Parathyroid adenoma (tissue), 2 donors: ENCODE data around the gene RBP7.

Source experiments
- H2AFZ ChIP-seq: fragments of 300-600 bp; sonication (generic); one replicate; pipeline ENCODE4 v1.7.0; 2017; ENCODE audit warnings: antibody characterized with exemption, mild to moderate bottlenecking
- H3K27ac ChIP-seq: fragments of 300-600 bp; sonication (generic); one replicate; pipeline ENCODE4 v1.7.0; 2017
- H3K27me3 ChIP-seq: fragments of 300-600 bp; sonication (generic); one replicate; pipeline ENCODE4 v1.7.0; 2017; ENCODE audit warnings: low read length; ENCODE audit not compliant: control insufficient read depth, insufficient read depth
- H3K36me3 ChIP-seq: fragments of 300-600 bp; sonication (generic); one replicate; pipeline ENCODE4 v1.7.0; 2017; ENCODE audit warnings: low read length; ENCODE audit not compliant: control insufficient read depth, insufficient read depth
- H3K4me1 ChIP-seq: fragments of 300-600 bp; sonication (generic); one replicate; pipeline ENCODE4 v1.7.0; 2017; ENCODE audit warnings: control low read depth
- H3K4me2 ChIP-seq: fragments of 300-600 bp; sonication (generic); one replicate; pipeline ENCODE4 v1.7.0; 2017; ENCODE audit warnings: low read length
- H3K4me3 ChIP-seq: fragments of 300-600 bp; sonication (generic); one replicate; pipeline ENCODE4 v1.7.0; 2017; ENCODE audit warnings: low read depth, low read length
- H3K79me2 ChIP-seq: fragments of 300-600 bp; sonication (generic); one replicate; pipeline ENCODE4 v1.7.0; 2017; ENCODE audit warnings: control low read depth
- H3K9ac ChIP-seq: fragments of 300-600 bp; sonication (generic); one replicate; pipeline ENCODE4 v1.7.0; 2017; ENCODE audit warnings: mild to moderate bottlenecking
- H3K9me3 ChIP-seq: fragments of 300-600 bp; sonication (generic); one replicate; pipeline ENCODE4 v1.7.0; 2017; ENCODE audit warnings: low read length; ENCODE audit not compliant: control insufficient read depth
- CTCF ChIP-seq: fragments of 300-600 bp; sonication (generic); IDR thresholded peaks from one replicate; pipeline ENCODE4 v1.7.0; 2017; ENCODE audit warnings: antibody characterized with exemption, mild to moderate bottlenecking
- donor health status: primary hyperparathyroidism.

The RBP7 gene

GRCh38 chr1:10063878-10064277 is 66.8 kb downstream of the RBP7 start:
- Histone ChIP-seq H3K4me2 (no peak overlapping the region), H3K4me1 (no peaks in the 10 kb centered on the region), H3K27me3 (no peaks in the 10 kb centered on the region), H3K4me3 (no peak overlapping the region), H3K9ac (no peak overlapping the region), H3K36me3 (no peaks in the 10 kb centered on the region), H3K9me3 (no peaks in the 10 kb centered on the region), H2AFZ (no peak overlapping the region), H3K79me2 (peaks cover 14% of the 10 kb centered on the region), H3K27ac (no peak overlapping the region)
- no peak for TF ChIP-seq CTCF

GRCh38 chr1:10064416-10065343 is 67.7 kb downstream of the RBP7 start:
- Histone ChIP-seq H3K27me3 (no peaks in the 10 kb centered on the region), H3K9me3 (no peaks in the 10 kb centered on the region), H3K9ac (no peak overlapping the region), H3K27ac (no peak overlapping the region), H2AFZ (no peak overlapping the region), H3K4me3 (no peak overlapping the region), H3K4me1 (no peaks in the 10 kb centered on the region), H3K79me2 (peaks cover 14% of the 10 kb centered on the region), H3K4me2 (no peak overlapping the region), H3K36me3 (no peaks in the 10 kb centered on the region)
- TF ChIP-seq CTCF, result no peak

- Histone ChIP-seq H3K9me3 (no peaks in the 10 kb centered on the region), H3K4me3 (no peak overlapping the region), H2AFZ (no peak overlapping the region), H3K4me2 (no peak overlapping the region), H3K4me1 (no peaks in the 10 kb centered on the region), H3K36me3 (no peaks in the 10 kb centered on the region), H3K27me3 (no peaks in the 10 kb centered on the region), H3K27ac (no peak overlapping the region), H3K9ac (no peak overlapping the region), H3K79me2 (peaks cover 14% of the 10 kb centered on the region)
- TF ChIP-seq CTCF, result no peak
Observed at GRCh38 chr1:10065344-10065685, 68.3 kb downstream of the RBP7 start.
